GM10248 (cell line): Measurements from ENCODE around the gene KRTAP10-8.

Source experiments
- CTCF ChIA-PET: fragments of 300-600 bp; sonication (Branson Sonifier 250); formaldehyde crosslinking; extraction: SDS; loops from one replicate; lab custom pipeline; 2021; ENCODE audit warnings: antibody characterized with exemption; lab: Yijun Ruan, JAX
- POLR2A ChIA-PET: fragments of 350-650 bp; sonication (Branson Sonifier 250); formaldehyde crosslinking; extraction: SDS; loops from one replicate; lab custom pipeline; 2020; ENCODE audit warnings: antibody characterized with exemption; lab: Yijun Ruan, JAX
- DNase-seq: peaks from one replicate; pipeline ENCODE4 v3.0.0; 2012; ENCODE audit errors: extremely low spot score
- TF ChIP-seq, protein P1 (sequence below): IDR thresholded peaks from 2 replicates; pipeline ENCODE4 v1.5.1; 2012; ENCODE audit warnings: mild to moderate bottlenecking, low read depth; ENCODE audit errors: extremely low read depth, missing control alignments, control extremely low read depth

The KRTAP10-8 gene

DNA sequence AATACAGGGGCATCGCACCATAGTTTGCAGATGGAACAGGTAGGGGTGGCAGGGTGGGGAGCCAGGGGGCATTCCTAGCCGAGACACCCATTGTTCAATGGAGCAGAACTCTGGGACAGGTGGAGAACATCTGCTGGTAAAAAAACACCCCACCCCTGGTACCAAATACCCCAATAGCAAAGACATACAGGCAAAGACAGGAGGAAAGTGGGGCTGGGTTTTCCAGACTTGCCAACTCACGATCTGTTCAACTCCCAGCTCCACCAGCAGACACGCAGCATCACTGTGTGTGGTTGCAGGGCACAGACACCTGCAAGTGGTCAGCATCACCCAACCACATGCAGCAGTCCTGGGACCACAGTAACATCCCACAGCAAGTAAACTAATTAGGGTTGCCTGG is 328 bp upstream of the KRTAP10-8 start:
- CTCF ChIA-PET, result no interaction called here
- TF ChIP-seq, protein P1, sequence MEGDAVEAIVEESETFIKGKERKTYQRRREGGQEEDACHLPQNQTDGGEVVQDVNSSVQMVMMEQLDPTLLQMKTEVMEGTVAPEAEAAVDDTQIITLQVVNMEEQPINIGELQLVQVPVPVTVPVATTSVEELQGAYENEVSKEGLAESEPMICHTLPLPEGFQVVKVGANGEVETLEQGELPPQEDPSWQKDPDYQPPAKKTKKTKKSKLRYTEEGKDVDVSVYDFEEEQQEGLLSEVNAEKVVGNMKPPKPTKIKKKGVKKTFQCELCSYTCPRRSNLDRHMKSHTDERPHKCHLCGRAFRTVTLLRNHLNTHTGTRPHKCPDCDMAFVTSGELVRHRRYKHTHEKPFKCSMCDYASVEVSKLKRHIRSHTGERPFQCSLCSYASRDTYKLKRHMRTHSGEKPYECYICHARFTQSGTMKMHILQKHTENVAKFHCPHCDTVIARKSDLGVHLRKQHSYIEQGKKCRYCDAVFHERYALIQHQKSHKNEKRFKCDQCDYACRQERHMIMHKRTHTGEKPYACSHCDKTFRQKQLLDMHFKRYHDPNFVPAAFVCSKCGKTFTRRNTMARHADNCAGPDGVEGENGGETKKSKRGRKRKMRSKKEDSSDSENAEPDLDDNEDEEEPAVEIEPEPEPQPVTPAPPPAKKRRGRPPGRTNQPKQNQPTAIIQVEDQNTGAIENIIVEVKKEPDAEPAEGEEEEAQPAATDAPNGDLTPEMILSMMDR, result no peak
- POLR2A ChIA-PET, result no interaction called here
- DNase-seq, result no peak

DNA sequence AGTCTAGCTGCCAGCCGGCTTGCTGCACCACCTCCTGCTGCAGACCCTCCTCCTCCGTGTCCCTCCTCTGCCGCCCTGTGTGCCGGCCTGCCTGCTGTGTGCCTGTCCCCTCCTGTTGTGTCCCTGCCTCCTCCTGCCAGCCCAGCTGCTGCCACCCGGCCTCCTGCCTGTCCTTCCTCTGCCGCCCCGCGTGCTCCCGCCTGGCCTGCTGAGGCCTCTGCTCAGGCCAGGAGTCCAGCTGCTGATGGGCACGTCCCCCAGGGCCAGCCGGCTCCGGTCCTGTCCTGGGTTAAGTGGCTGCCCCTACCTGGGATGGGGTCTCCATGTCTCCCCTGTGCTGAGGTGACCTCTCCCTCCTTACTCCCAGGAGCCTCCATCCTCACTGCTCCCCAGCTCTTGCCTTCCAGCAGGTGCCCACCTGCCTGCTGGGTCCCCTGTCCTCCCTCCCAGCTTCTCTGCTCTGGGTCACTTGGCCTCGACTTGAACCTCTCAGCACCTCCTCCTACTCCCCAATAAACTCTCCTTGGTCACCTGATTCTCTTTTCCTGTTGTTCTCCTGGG is 870 bp downstream of the KRTAP10-8 start:
- TF ChIP-seq, protein P1, result no peak
- ChIA-PET CTCF (no interaction called here), POLR2A (no interaction called here)
- no peak for DNase-seq

DNA sequence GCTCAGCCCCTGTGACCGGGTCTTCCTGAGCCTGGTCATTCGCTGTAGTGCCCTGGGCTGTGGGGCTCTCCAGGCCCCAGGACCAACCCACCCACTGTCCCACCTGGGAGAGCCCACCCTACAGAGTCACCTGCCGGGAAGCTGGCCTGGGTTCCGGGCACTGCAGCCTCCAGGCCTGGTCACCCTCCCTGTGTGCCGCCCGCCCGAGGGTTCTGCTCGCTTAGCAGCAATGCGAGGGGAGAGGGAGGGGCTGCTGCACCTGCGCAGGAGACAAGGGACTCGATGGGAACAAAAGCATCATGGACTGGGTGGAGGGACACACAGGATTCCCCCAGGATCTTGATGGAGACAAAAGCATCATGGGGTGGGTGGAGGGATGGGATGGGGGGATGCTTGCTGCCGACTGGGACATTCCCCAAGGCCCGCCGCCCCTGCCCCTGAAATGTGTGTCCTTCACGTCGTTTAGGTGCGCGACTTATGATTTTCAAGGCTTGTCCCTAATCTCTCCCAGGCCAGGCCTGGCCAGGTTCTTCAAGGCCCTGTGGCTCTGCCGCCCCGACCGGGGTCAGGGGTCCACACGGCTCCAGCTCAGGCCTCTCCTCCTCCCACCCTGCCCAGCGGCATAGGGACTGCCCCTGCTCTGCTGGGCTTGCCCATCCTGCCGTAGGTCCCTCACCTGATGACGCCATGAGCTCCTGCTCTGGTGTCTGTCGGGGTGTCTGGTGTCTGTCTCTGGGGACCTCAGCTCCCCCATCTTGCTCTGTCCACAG is 1.7 kb downstream of the KRTAP10-8 start:
- TF ChIP-seq, protein P1, result no peak
- CTCF ChIA-PET, result no interaction called here
- POLR2A ChIA-PET, result no interaction called here
- DNase-seq, result no peak

DNA sequence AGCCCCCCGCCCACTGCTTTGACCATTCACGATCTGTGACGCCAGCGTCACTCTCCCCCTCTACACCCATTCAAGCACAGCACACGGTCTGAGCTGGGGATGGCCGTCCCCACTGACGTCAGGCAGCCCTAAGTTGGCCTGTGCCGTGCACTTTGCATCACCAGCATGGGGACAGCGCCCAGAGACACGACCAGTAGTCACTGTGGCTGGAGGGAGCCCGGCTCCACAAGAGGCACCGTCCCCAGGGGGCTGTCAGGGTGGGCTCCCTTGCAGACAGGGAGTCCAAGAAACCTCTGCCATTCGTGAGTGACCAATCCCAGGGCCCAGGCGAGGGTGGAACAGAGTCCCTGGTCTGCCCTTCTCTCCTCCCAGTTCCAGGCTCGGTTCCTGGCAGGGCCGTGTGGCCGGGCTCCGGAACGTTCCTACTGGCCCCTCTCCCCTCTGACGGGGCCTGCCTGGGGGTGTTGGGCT is 2.3 kb downstream of the KRTAP10-8 start:
- TF ChIP-seq, protein P1, result no peak
- POLR2A ChIA-PET, result no interaction called here
- DNase-seq, result no peak
- CTCF ChIA-PET, result no interaction called here

DNA sequence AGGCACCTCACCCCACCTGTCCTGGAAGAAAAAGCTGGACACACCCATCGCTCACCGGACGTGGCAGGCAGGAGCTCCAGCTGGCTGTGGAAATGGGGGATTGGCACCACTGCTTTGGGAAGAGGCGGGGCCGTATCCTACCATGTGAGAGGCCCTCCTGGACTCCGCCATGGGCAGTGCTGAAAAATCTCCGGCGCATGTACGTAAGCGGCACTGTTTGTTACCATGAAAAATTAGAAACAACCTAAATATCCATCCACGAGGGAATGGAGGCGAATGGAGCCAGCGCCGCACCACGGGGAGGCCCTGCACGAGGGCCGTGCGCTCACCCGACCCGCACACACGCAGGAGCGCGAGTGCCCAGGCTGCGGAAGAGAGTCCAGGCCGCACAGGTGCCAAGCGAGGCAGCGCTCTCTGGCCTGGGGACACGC is 3.1 kb downstream of the KRTAP10-8 start:
- no peak for DNase-seq
- ChIA-PET POLR2A (no interaction called here), CTCF (no interaction called here)
- TF ChIP-seq, protein P1, result no peak

DNA sequence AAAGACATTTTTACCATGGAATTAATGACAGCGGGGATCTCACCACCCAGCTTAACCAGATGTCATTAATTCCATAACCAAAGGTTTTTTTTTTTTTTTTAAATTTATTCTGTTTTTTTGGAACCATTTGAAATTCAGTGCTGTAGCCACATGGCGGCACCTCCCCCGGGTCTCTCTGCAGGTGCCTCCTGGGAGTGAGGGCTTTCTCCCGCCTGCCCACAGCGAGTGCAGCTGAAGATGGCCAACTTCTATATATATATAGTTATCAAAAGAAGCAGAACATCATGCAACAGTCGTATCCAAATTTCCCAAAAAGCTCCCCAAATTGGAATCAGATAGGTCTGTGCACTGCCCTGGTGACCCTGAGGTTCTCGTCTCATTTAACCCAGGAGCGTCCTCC is 3.6 kb downstream of the KRTAP10-8 start:
- CTCF ChIA-PET, result no interaction called here
- DNase-seq, result no peak
- POLR2A ChIA-PET, result no interaction called here
- TF ChIP-seq, protein P1, result no peak
